GM12865 (cell line): ENCODE data around the gene CPVL.

Experiments
- DNase-seq: peaks from one replicate; pipeline ENCODE4 v3.0.0; 2010; ENCODE audit warnings: low read depth
- H3K4me3 ChIP-seq: 2 replicates; pipeline ENCODE4 v1.5.1; 2011; ENCODE audit warnings: mild to moderate bottlenecking, low read depth, low read length, control low read depth
- TF ChIP-seq, protein P1 (sequence below): IDR thresholded peaks from 2 replicates; pipeline ENCODE4 v1.5.1; 2011; ENCODE audit warnings: low read length, control low read depth, low read depth, inconsistent platforms; ENCODE audit not compliant: insufficient read depth; ENCODE audit errors: missing control alignments

CPVL gene

DNA sequence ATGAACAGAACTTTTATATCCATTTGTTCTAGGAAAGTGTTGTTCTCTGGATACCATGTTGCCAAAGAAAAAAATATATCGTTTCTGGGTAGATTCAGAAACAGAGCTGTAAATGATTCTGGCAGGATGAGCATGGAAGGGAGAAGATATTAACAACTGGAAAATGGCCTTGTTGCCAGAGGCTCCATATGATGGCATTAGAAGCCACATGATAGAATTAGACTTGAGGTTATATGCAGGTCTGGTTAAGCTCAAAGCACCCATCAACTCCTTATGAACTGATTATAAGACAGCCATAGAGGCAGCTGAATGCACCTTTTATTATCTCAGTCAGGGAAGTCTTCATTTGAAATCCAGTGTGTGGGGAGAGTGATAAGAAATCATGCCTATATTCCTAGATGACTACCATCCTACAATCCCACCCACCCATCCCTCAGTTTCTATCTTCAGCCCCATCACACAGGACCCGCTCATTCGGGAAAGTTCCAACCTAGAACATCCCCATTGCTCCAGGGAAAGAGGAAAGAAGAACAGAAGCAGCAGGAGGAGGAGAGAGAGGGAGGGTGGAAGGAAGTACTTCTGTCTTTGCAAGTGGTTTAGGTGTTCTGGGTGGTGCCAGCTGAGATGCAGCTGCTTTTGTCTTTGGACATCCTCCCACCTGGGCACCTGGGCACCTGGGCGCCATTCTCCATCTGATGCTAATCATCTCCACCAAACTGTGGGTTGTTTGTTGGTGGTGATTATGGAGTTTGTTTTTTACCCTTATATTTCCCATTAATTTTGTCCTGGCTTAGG lies 162.7 kb downstream of the CPVL start:
- TF ChIP-seq, protein P1, sequence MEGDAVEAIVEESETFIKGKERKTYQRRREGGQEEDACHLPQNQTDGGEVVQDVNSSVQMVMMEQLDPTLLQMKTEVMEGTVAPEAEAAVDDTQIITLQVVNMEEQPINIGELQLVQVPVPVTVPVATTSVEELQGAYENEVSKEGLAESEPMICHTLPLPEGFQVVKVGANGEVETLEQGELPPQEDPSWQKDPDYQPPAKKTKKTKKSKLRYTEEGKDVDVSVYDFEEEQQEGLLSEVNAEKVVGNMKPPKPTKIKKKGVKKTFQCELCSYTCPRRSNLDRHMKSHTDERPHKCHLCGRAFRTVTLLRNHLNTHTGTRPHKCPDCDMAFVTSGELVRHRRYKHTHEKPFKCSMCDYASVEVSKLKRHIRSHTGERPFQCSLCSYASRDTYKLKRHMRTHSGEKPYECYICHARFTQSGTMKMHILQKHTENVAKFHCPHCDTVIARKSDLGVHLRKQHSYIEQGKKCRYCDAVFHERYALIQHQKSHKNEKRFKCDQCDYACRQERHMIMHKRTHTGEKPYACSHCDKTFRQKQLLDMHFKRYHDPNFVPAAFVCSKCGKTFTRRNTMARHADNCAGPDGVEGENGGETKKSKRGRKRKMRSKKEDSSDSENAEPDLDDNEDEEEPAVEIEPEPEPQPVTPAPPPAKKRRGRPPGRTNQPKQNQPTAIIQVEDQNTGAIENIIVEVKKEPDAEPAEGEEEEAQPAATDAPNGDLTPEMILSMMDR = no peak
- no peak for DNase-seq
- H3K4me3 ChIP-seq = no peak overlapping the region

DNA sequence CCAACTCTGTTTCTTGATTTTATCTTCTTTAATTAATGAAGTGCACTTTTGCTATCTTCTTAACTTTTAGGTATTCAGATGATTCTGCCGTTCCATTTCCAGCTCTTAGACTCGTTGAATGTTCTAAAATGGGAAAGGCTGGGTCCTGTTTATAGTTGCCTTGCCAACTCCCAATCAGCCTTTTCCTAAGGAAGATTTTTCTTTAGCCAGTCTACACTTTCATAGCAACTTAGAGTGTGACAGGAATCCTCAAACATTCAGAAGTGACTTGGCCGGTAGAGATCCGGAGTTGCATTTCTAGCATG lies 165.2 kb downstream of the CPVL start:
- H3K4me3 ChIP-seq = no peak overlapping the region
- TF ChIP-seq, protein P1 = no peak

DNA sequence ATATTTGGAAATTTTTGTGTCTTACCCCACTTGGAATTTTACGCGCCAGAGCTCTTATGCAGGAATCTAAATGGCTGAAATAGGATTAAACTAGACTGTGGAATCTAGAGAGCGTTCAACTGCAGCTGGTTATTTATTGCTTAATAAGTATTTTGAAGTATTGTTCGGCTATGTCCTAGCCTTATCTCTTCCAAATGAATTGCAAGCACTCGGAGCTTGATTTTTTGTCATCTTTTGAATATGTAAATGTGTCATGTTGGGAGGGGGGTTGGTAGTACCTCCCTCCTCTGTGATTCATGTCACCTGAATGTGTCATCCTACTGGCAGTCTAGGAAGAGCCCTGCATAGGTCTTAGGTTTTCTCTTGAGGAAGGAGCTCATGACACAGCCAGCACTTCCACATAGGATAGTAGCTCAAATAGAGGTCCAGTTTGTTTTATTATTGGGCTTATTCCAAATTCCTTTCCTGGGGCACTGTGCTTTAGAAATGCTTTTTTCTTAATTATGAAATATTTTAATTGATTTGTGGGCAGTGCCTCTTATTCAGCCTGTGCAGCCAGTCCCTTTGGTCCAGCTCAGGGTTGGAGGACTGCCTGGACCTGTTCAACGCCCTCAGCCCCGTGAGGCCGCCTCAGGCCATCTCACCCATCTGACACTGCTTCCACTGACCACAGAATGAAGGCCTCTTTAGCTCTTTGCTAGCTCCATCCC lies 165.7 kb downstream of the CPVL start:
- DNase-seq = no peak
- TF ChIP-seq, protein P1 = no peak
- no peak overlapping the region for H3K4me3 ChIP-seq

More for the DNA sequence above, 165.2 kb downstream of the CPVL start:
- DNase-seq = no peak

DNA sequence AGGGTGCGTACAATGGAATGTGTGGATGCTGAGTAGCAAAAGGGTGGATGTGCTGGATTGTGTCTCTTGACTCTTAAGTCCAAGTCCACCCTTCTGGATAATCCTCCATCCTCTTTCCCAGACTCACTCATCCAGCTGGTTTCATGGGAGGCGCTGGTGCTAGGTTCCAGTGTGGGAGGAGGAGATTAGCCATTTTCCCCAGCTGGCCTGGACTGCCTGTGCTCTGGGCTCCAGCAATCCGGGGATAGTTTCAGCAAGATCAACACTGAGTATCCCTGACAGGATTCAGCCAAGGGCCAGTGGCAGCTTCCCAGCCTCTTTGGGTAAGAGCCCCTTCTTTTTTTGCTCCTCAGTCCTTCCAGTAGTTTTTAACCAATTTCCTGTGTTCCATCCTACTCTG lies 166.6 kb downstream of the CPVL start:
- TF ChIP-seq, protein P1 = no peak
- no peak overlapping the region for H3K4me3 ChIP-seq
- DNase-seq = no peak

DNA sequence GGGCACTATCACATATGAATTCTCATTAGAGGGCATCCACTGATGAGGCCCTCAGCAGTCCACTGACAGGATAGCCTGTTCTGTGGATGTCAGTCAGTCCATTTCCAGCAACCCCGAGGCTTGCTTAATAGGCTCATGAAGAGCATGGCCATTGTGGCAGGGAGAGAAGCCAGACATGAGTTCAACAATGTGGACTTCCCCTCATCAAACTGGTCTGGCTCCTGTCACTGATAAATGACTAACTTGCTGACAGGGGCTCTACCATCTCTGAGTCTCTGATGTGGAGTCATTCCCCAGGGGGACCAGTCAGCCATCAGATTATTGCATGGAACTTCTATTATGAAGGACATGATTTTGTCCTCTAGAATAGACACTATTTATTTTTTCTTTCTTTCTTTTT lies 168.5 kb downstream of the CPVL start:
- H3K4me3 ChIP-seq = no peak overlapping the region
- TF ChIP-seq, protein P1 = no peak
- DNase-seq = no peak

DNA sequence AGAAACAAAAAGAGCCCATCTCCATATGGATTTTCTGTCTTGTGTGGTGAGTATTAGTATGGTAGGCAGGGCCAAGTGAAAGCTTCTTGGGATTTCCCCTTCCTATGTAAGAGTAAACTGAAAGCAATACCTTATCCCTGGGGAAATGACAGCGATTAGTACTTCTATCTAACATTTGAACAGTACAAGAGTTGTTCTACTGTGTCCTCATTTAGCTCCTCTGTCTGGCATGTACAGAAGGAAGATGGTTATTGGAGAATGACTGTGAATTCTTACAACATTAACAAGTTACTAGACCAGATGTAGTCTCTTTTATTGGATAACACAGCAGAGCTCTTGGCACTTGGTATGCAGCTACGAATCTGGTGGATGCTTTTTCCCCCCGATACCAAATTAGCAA lies 170.3 kb downstream of the CPVL start:
- H3K4me3 ChIP-seq = no peak overlapping the region
- TF ChIP-seq, protein P1 = no peak
- DNase-seq = no peak
